ENCODE results near the gene PPP1R13L. TPM values are rescaled to one million over a fixed set of nuclear protein-coding genes. Genes with fewer than 3 reads are reported as not detected.
A peak's percentile ranks its signal among the peaks of the same experiment; 100 is the strongest.

The PPP1R13L gene
- total RNA-seq, 1 donor from 2014 or later = 10.9 TPM

DNA sequence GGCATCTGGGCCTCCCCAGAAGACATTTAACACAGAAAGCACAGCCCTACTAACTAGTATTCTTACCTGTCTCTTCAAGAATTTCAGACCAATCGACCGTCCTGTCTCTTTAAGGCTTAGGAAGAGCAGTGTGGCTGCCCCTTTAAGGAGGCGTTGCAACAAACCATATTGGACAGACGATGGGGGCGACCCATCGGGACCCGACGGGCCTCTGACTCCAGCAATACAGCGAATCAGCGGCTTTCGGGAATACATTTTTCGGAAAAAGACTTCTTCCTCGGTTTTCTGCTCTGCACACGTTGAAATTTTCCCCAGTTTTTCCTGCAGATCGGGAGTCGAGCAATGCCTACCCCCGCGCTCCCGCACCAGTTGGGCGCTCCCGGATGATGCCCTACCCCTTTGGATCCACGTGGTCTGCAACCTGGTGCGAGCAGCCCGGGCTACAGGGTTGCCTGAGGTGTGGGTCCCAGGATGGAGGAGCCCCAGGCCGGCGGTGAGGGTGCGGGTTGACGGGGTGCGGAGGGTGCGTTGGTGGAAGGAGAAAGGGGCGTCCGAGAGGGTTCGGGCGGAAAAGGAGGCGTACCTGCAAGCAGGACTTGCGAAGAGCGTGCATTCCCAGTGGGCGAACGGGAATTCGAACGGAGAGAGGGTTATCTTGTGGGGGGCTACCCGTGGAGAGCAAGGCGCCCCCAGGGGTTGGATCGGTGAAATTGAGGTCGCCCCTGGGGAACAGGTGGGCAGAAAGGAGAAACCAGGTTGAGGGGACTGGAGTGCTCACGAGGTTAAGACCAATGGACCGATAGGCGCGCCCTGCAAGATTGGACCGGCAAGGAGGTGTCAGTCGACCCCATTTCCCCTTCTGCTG is 1.6 kb upstream of the PPP1R13L start, which contains the start of gene POLR1G:
Gene POLR1G, plus strand, starts transcription at position 419 of the 865 bp plus-strand sequence. Its CDS starts 53 bp downstream, at position 472.
- DNase-seq = peak; percentile 83

DNA sequence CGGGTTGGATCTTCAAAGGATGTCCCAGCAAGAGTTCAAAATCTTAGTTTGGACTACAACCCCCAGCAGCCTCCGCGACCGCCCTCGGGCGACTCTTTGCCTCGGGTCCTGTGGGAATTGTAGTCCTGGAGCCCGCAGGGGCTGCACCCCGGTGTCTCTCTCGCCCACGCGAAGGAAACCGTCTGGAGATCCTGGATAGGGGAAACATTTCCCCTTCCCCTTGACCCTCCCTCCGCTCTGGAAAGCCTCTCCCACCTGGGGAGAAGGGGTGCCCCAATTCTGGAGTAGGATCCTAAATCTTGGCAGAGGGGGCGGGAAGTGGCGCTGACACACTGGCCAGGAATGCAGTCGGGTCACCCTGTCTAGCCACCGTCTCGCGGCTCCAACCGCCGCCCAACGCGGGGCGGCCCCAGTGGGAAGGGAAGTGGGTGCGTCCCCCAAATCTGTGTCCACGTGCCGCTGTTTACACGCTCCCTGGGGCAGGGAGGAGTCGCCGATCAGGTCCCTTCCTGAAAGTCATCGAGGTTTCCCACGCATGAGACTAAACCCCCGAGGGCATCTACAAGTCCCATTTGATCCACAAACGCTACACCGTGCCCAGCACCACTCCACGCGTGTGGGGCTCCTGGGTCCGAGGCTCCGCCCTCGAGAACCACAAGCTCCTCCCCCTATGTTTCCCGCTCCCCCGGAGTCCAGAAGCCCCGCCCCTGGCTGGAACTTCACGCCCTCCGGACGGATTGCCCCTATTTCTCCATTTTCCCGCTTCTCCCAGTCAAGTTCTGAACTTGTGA is 761 bp upstream of the PPP1R13L start:
- DNase-seq = peak; percentile 93

DNA sequence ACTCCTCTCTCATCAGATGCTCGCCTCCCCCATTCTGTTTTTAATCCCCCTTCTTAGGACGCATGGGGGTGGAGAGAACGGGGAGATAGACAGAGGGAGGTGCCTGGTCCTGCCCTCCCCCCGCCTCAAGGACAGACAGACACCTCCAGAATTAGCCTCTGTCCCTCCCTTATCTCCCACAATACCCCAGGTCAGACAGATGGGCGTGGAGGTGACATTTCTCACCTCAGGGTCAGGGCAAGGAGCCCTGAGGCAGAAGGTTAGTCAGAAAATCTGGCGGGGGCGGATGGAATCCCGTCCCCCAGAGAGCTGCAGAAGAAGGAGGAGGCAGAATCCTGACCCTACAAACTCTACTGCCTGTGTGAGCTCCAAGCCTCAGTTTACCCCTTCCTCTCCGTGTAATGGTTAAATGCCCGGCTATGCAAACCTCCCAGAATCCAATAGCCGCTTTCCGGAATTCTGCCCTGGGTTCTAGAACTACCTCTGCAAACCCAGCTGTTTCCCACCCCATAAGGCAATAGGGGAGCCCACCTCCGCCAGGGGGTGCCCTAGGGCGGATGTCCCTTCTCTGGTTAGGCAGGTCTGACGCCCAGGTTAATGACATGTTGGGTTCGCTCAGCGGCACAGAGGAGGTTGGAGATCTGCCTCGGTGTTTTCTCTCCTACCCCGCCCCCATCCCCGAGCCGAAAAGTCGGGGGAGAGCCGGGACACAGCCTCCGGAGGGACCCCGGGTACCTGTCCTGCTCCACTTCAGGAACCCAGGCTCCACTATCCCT is 900 bp downstream of the PPP1R13L start:
- DNase-seq = peak; percentile 76

DNA sequence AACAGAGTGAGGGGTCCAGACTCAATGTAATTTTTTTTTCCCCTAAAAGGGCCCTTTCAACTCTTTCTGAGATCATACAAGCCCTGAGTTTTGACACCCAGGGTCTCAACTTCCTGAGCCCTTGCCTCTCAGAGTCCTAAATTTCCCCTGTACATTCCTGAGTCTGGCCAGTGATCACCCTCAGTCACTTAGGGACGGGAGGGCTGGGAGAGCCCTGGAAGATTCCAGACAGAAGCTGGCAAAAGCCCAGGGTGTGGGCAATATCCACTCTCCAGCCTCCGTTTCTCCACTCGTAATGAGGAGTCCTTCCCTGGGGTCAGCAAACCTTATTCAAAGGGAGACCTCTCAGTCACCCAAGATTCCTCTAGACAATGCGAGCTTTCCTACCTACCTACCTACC is 1.6 kb downstream of the PPP1R13L start:
- peak; percentile 14 for DNase-seq

DNA sequence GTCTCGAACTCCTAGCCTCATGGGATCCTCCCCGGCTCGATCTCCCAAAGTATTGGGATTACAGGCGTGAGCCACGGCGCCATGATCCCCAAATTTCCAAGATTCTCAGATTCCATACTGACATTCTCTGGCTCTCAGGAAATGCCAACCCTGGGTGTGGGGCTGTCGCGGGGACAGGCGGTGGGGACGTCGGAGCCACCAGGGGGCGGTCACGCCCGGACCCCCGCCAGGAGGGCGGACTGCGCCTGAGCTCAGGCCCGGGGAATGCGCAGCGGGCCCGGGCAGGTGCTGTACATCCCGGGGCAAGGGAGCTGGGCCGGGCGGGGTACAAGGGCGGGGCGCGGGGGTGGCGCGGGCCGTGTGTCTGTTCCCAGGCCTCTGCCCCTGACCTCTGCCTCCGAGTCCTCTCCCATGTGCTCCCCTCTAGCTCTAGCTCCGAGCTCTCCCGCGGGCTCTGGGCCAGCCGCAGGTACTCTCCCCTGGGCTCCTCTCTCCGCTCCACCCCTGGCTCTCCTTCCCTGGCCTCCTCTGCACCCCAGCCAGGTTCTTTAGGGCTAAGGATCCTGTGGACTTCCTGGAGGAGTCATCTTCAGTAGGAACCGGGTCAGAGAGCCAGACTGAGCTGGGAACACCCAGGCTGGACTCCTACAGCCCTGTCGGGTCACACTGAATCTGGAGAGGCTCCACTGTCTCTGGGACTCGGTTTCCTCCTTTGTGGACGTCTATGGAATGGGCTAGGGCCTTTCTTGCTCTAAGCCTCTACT is 2.4 kb downstream of the PPP1R13L start:
- peak; percentile 76 for DNase-seq

DNA sequence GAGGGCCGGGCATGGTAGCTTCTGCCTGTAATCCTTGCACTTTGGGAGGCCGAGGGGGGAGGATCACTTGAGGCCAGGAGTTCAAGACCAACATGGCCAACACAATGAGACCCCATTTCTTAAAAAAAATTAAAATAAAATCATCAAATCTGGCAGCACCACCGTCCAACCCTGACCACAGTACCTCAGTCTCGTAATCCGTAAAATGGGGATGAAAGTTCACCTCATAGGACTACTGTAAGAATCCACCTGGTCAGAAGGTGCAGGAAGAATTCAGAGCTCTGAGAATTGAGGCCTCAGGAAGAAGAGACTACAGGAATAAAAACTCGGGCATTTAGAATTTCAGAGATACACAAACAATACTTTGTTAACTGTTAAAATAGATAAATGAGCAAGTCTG is 3.1 kb downstream of the PPP1R13L start:
- no peak for DNase-seq

DNA sequence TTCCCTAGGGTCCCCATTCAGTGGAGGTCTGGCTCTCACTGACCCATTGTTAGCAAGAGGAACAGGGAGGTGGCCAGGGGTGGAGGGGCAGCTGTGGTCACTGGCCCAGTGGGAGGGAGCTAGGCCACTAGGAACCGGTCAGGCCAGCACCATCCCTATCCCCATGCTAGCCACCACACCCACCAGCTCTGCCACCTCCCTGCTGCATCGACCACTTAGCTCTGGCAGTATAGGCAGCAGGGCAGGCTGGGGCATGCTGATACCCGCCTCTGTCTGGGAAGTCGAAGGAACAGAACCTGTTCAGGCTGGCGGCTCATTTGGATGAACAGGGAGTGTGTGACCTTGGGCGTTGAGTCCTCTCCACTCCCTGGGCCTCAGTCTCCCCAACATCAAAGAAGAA is 4.7 kb downstream of the PPP1R13L start:
- no peak for DNase-seq

DNA sequence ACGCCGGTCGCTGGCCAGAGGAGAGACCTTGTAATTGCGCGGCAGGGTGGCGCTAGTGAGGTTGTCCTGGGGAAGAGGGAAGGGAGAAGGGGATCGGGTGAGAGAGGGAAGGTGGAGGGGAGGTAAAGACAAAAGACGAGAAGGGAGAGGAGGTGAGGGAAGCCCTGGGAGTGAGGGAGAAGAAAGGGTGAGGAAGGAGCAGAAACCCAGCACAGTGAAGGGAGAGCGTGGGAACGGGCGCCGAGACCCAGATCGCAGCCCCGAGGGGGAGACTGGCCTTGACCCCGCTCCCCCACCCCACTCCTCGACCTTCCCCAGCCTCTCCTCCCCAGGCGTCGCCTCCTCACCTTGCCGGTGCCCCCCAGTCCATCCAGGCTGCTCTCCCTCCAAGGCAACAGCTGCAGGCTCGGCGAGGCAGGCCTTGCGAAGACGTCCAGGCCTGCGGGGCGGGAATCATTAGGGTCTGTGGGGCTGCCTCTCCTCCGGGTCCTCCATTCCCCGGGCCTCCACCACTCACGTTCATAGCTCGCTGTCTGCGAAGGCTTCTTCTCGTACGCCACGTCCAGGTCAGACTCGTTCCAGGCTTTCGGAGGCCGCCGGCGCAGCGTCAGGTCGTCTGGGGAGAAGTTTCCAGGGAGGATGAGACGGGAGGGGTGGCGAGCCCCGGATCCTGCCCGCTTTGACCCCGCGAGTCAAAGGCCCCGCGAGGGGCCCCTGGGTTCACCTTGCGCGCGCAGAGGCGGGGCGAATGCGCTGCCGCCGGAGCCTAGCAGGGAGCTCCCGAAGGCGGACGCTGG is 8.8 kb downstream of the PPP1R13L start:
- DNase-seq = no peak

DNA sequence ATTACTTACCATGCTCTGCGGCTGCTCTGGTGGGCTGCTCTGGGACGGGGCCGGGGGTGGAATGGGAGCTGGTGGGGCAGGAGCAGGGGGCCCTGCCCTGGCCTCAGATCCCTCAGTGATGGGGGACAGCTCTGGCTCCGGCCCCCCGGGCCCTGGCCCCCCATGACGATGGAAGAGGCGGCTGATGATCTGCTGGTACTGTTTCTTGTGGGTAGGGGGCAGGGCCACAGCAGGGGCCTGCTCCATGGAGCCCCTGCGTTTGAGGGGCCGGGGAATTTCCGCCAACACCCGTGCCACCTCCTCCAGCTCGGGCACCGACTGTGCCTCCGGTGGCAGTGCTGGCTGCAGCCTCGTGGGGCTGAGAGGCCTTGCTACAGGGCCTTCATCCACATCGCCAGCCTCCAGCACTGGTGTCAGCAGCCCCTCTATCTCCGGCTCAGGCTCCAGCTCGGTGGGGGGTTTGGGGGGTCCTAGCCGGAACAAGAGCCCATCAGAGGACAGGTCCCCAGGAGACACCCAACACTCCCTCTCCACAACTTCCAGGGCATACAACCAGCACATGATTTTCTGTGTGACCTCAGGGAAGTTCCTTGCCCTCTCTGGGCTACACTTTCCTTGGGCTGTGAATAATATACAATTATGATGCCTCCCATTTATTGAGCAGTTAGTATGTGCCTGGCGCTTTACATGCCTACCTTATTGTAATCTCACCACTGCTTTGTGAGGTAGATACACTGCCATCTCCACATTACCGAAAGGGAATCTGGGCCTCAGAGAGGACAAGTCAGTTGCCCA is 12.8 kb downstream of the PPP1R13L start:
- DNase-seq = no peak

DNA sequence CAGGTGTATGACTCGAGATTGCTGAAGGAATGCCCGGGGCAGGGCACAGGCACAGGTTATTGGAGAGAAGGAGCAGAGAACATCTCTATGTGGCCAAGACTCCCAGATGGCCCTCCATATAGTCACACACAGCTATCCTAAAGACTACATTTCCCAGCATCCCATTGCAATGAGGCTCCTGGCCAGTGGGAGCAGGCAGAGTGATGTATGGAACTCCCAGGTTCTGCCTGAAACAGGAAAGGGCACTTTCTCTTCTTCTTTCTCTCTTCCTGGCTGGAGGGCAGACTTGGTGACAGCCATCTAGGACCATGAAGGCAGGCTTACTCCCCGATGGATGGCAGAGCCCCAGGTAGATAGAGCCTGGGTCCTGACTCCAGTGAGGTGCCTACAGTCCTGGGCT is 13.5 kb downstream of the PPP1R13L start:
- peak; percentile 23 for DNase-seq

DNA sequence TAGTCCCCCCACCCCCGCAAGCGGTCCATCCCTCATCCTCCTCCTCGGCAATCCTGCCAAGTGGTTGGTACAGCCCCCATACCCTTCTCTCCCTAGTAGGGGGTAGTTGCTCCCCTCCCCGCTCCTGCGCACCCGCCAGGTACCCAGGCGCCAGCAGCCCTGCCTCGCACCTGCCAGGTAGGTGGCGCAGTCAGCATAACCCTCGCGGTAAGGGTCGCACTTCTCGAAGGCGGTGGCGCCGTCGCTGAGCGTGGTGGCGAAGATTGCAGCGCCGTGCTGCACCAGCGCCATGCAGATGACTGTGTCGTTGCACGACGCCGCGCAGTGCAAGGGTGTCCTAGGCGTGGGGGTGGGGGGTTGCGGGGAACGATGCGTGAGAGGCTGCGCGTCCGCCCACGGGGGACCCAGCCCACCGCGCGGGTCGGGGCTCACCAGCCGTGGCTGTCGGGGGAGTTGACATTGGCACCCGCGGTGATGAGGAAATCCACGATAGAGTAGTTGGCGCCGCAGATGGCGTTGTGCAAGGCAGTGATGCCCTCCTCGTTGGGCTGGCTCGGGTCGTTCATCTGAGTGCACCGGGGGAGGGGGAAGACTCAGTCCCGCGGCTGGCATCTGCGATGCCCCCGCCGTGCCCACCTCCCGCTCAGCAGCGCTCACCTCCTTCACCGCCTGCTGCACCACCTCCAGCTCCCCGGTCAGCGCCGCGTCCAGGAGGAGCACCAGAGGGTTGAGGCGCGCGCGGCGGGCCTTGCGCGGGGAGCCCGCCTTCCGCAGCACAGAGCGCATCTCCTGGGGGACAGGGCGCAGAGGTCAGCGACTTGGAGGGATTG is 19.3 kb downstream of the PPP1R13L start:
- DNase-seq = no peak

DNA sequence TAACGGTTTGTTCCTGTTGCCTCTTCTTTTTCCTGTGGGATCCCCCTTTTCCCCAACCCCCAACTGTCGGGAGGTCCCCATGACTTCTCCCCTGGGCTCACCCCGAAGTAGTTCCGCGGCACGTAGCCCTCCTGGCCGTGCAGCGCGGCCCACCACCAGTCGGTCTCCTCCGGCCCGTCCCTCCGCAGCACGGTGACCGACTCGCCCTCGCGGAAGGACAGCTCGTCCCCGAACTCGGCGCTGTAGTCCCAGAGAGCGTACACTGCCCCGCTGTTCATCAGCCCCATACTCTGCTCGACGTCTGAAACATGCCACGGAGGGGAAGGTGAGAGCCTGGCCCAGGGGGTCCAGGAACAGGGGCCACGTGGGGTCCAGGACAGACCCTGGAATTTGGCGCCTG is 22.4 kb downstream of the PPP1R13L start:
- no peak for DNase-seq

DNA sequence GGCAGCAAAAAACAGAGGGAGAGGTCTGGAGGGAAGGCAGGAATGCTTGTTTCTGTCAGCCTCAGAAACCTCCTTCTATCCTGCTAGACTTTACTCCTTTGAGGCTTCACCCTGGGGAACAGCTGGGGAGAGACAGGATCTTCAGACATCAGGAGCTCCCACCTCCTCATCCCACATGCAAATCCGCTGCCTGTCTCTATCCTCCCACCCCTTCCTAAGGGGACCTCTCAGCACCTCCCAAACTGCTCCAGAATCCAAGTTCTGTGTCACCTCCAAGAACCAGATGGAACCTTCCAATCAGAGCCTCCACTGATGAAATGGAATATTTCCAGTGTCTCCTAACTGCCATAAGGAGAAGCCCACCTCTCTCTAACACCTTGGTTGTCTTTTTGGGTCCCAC is 24.8 kb downstream of the PPP1R13L start:
- no peak for DNase-seq

DNA sequence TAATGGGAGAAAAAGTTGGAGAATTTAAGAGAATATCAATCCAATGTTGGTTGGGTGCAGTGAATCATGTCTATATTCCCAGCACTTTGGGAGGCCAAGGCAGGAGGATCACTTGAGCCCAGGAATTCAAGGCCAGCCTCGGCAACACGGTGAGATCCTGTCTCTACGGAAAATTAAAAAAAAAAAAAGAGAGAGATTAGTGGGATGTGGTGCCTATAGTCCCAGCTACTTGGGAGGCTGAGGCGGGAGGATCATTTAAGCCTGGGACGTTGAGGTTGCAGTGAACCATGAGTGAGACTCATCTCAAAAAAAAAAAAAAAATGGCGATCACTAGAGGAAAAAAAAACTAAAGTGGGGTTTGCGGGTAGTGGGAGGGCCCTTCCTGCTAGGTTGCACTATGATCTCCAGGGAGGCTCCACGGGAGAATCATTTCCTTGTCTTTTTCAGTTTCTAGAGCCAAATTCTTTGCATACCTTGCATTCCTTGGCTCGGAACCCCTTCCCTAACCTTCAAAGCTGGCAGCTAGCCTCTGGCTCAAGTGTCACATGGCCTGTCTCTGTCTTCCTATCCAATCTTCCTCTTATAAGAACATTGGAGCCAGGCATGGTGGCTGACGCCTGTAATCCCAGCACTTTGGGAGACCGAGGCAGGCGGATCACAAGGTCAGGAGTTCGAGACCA is 28.7 kb downstream of the PPP1R13L start:
- peak; percentile 96 for DNase-seq

DNA sequence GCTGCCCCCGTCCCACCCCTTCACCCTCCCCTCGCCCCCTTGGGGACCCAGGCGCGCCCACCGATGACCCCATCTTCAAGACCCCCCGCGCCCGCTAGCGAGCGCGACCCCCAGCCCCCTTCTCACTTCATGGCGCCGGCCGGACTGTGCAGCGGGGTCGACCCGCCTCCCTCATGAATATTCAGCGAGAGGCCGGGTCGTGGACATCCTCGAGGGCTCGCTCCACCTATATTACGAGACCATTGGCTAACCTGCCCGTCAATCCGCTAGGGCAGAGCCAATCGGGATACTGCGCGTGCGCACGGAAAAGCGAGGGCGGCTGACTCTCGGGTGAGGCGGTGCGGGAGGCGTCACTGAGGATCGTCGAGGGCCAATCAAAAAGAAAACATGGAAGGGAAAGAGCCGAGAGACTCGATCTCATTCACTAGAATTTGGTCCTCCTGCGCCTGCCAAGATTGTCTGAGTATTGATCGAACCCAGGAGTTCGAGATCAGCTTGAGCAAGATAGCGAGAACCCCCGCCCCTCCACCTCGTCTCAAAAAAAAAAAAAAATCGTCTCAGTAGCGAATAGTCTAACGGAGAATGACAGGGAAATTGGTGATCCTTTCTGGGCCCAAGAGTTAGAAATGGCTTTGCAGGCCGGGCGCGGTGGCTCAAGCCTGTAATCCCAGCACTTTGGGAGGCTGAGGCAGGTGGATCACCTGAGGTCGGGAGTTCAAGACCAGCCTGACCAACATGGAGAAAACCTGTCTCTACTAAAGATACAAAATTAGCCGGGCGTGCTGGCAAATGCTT is 34.3 kb downstream of the PPP1R13L start, which contains the start of gene ERCC2:
Gene ERCC2, minus strand, starts transcription at position 164 of the 795 bp plus-strand sequence. Its CDS starts 33 bp downstream, at position 131.
- peak; percentile 99 for DNase-seq

DNA sequence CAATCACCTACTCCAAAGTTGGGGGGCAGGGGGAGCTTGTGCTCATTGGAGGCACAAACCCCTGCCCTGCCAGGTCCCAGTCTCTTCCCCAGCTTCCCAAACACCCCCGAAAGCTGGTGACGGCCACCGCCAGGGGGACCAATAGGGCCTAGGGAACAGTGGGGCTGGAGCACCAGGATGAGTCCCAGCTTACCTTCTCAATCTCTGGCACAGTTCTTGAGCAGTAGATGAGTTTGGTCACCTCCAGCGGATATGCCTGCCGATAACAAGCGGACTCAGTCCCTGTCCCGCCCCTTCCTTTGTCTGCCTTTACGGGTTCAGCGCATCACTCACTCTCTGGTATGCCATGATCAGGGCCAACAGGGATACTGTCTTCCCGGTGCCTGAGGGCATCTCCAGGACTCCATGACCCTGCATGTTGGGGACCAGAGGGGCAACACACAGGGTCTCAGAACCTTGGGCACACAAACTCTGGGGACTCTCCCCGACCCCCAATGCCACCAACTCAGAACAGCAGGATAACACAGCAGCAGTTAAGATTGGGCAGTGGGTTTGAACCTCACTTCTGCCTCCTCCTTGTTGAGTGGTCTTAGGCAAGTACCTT is 36.0 kb downstream of the PPP1R13L start:
- DNase-seq = peak; percentile 31

DNA sequence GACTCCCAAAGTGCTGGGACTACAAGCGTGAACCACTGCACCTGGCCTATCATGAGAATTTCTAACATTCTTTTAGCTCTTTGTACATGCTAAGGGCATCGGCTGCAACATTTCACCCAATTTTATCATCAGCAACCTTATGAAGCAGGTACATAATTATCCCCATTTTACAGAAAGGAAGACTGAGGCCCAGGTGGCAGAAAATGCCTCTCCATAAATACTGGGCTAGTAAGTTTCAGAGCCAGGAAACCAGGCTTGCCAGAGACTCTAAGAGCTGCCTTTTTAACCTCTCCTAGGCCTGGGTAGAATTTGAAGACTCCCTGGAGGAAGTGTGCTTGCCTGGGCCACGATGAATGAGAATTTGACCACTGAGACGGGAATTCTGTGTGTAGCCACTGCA is 36.7 kb downstream of the PPP1R13L start:
- no peak for DNase-seq

All from dermis blood vessel endothelial cell (primary cell).